CD4-positive, alpha-beta T cell treated with Interferon gamma for 1 hour (primary cell): ENCODE measurements around the gene NALCN.
"Not testable (repeated sequence)": the region's sequence is repeated elsewhere in the genome, so short reads cannot be mapped to it uniquely, and the experiment has no call there.

Experiments used
- DNase-seq: peaks from one replicate; pipeline ENCODE4 v3.0.0-alpha.2; 2020

Gene NALCN

GRCh38 chr13:101331731-101332130 lies 84.6 kb downstream of the NALCN start:
- DNase-seq: no peak

GRCh38 chr13:101327871-101328270 lies 88.4 kb downstream of the NALCN start:
- no peak for DNase-seq

DNA sequence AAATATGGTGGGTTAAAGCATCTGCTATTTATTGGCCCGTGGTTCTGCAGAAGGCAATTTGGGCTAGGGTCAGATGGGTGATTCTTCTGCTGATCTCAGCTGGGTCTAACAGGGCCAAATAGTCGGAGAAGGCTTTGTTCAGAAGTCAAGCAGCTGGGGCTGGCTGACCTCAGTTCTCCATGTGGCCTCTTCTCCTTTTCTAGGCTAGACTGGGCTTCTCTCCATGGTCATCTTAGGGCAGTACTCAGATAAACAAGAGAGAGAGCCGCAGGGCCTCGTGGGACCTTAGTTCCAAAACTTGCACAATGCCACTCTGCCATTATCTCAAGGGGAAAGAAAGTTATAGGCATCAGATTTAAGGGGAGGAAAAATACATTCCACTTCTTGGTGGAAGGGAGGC lies 89.6 kb downstream of the NALCN start:
- no peak for DNase-seq

- no peak for DNase-seq
These were observed 90.9 kb downstream of the NALCN start for GRCh38 chr13:101325423-101325822.

- DNase-seq: no peak
These were observed 92.7 kb downstream of the NALCN start for GRCh38 chr13:101323601-101324000.

- DNase-seq: no peak
These were observed 98.3 kb downstream of the NALCN start for GRCh38 chr13:101317986-101318523.

DNA sequence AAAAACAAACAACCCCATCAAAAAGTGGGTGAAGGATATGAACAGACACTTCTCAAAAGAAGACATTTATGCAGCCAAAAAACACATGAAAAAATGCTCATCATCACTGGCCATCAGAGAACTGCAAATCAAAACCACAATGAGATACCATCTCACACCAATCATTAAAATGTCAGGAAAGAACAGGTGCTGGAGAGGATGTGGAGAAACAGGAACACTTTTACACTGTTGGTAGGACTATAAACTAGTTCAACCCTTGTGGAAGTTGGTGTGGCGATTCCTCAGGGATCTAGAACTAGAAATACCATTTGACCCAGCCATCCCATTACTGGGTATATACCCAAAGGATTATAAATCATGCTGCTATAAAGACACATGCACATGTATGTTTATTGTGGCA lies 102.8 kb downstream of the NALCN start:
- DNase-seq: not testable (repeated sequence)

GRCh38 chr13:101309014-101309619 lies 107.2 kb downstream of the NALCN start:
- no peak for DNase-seq

- no peak for DNase-seq
These were observed 107.9 kb downstream of the NALCN start for GRCh38 chr13:101308247-101309013.

- no peak for DNase-seq
These were observed 109.1 kb downstream of the NALCN start for GRCh38 chr13:101307181-101307701.

- no peak for DNase-seq
These were observed 109.5 kb downstream of the NALCN start for GRCh38 chr13:101306773-101307172.

DNA sequence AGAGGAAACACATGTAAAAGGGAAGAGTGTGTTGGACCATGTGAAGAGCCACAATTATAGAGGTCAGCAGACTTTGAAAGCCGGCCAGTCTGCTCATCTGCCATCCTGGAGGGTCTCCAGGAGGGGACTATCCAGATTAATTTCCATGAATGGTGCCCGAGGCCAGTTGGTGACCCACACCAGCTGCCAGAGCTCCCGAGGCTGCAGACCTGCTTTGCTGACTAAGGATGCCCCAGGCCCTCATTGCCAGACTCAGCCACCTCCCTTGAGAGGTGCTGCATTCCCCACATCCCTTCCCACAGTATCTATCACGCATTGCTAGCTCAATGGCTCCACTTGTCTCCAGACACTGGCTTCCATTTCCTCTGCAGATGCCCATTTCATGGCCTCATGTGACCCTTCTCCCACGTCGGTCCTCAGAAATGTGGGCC lies 110.3 kb downstream of the NALCN start:
- DNase-seq: no peak

DNA sequence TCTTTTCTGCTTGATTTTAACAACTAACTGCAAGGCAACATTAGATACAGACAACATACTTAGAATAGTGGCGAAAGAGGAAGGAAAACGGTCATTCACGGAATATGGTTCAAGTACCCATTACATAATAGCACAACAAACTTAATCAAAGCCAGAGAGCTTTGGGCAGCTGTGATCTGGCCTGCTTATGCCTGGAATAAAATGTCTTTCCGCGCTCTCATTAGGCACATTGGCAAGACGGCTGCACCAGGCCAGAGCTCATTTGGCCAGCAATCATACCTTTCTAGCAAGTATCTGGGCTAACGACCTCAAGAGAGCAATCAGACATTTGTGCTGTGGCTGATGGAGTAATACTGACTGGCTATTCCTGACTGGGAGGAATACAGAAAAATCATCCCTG lies 112.8 kb downstream of the NALCN start:
- DNase-seq: no peak

- DNase-seq: no peak
These were observed 115.3 kb downstream of the NALCN start for GRCh38 chr13:101301053-101301452.

GRCh38 chr13:101300531-101300930 lies 115.8 kb downstream of the NALCN start:
- DNase-seq: no peak

DNA sequence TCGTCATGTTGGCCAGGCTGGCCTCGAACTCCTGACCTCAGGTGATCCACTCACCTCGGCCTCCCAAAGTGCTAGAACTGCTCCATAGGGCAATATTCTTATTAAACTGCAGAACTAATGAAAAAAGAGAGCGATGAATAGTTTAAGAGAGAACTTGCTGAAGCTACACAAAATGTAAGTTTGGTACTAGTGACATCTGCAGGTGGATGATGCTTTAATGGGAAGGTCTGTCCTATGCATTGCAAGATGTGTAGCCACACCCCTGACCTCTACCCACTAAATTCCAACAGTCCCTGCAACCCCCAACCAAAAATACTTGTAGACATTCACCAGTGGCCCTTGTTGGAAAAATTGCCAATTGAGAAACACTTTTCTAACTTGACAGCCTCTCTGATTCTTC lies 117.8 kb downstream of the NALCN start:
- no peak for DNase-seq

GRCh38 chr13:101297794-101298193 lies 118.5 kb downstream of the NALCN start:
- no peak for DNase-seq

GRCh38 chr13:101292711-101293110 lies 123.6 kb downstream of the NALCN start:
- DNase-seq: no peak

DNA sequence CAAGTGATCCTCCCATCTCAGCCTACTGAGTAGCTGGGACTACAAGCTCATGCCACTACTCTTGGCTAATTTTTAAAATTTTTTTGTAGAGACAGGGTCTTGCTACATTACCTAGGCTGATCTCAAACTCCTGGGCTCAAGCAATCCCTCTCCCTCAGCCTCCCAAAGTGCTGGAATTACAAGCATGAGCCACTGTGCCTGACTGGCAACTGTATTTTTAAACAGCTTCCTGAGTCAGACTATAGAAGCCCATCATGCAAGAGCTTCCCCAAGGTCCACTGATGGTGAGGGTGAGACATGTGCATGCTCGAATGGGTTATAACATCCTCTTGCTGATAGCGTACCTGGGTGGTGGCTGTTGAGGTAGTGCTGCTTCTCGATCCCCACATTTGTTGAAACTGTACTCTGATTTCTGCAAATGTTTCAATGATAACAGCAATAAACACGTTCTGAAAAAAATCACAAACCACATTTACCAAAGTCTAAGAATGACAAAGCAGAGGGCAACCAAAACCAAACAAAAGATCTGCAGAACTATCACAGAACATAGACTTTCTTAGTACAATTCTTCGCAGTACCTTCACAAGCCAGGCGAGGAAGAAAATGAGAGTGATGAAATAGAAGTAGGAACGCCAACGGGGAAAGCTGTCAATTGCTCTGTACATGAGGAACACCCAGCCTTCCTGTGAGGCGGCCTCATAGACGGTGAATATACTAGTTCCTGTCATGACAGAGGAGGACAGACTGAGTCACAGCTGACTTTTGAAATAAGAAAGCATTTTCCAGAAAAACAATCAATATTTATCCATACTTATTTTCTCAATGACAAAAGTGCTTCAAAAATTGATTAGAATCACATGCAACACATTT lies 124.4 kb downstream of the NALCN start:
- no peak for DNase-seq

DNA sequence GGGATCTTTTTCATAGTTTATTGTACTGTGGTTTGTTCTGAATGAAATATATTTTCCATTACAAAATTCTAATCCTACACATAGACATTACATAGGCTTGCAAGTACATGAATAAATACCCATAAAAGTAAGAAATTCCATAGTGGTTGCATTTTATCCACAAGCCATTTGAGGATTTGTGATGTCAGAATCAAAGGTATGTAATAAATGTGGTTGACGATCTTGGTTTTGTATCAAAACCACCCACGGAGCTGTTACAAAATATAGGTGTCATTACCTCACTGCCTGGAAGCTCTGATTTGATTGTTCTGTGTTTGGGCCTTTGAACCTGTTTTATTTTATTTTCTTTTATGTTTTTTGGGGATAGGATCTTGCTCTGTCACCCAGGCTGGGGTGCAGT lies 125.1 kb downstream of the NALCN start:
- DNase-seq: no peak

GRCh38 chr13:101289764-101290163 lies 126.5 kb downstream of the NALCN start:
- no peak for DNase-seq

DNA sequence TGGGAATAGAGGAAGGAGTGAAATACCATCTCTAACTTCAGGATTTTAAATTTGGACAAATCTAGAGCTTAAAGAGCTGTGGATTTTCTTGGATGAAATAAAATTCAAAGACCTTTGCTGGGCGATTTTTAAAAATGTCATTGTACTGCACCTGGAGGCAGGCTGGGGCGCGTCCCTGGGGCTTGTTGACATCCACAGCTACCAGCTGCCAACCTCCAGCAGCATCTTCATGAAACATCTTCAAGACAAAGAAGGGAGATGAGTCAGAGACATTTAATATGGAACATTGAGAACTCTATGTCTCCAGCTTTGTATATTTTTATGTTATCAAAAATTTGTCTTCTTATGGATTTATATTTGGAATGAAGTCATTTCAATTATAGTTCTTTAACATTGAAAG lies 132.5 kb downstream of the NALCN start:
- no peak for DNase-seq

DNA sequence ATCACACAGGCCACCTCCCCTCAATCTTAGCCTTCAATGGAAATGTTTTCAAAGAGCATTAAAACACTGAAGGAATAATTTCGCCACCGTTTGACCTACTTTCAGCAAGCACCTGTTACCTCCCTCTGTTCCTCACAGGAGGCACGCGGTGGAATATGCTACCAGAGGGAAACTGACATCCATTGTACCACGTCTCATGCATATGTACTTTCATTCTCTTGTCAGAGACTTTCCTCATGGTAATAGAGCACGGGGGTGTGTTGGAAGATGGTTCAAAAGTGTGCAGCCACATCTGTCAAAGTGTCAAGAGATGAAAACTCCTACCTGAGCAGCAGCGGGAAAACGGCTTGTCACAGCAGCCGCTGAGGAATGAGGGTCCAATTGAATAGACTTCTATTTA lies 143.4 kb downstream of the NALCN start:
- no peak for DNase-seq
